CD4-positive, alpha-beta T cell (primary cell): Measurements from ENCODE around the gene ITPRIP. TPM values are rescaled to one million over a fixed set of nuclear protein-coding genes. Genes with fewer than 3 reads are reported as not detected.

Experiments
- ATAC-seq: fragments of 200-7000 bp; cut with Tn5 transposase; one replicate; pipeline ENCODE4 v1.10.0; 2022; ENCODE audit warnings: mild to moderate bottlenecking; ENCODE audit not compliant: poor library complexity
- CTCF ChIA-PET: fragments of 350-600 bp; sonication (Branson Sonifier 250); formaldehyde crosslinking; loops from one replicate; lab custom pipeline; 2021; ENCODE audit warnings: antibody characterized with exemption, inconsistent platforms; lab: Charles Lee
- POLR2A ChIA-PET: fragments of 350-600 bp; sonication (Branson Sonifier 250); formaldehyde crosslinking; loops from one replicate; lab custom pipeline; 2021; ENCODE audit warnings: antibody characterized with exemption, inconsistent platforms; lab: Charles Lee
- DNase-seq, 14 experiments: peaks; one replicate each; pipeline ENCODE4 v3.0.0-alpha.2; 2013 to 2020; ENCODE audit warnings: mixed read lengths in 2 of 14
- H3K27ac ChIP-seq, 2 donors: one replicate each; pipeline versions ENCODE4 v1.5.1 to v1.7.0; 2013; ENCODE audit warnings: low read length in 2 of 2, low read depth in 1 of 2, mild to moderate bottlenecking in 1 of 2
- H3K27me3 ChIP-seq, 2 experiments: 1 replicate in 1 of 2; 2 replicates in 1 of 2; pipeline versions ENCODE4 v1.6.1 to v1.7.0; 2013; ENCODE audit warnings: low read length in 2 of 2, control low read depth in 1 of 2, mild to moderate bottlenecking in 1 of 2, moderate library complexity in 1 of 2; ENCODE audit not compliant: insufficient read depth in 2 of 2, control insufficient read depth in 1 of 2
- H3K36me3 ChIP-seq: one replicate; pipeline ENCODE4 v1.6.1; 2013; ENCODE audit warnings: low read length, control low read depth; ENCODE audit not compliant: insufficient read depth
- H3K4me1 ChIP-seq: one replicate; pipeline ENCODE4 v1.6.1; 2013; ENCODE audit warnings: low read length, control low read depth; ENCODE audit not compliant: insufficient read depth
- H3K4me3 ChIP-seq: one replicate; pipeline ENCODE4 v1.5.1; 2013; ENCODE audit warnings: mild to moderate bottlenecking, low read length, moderate library complexity
- H3K9me3 ChIP-seq, 2 experiments: 1 replicate in 1 of 2; 2 replicates in 1 of 2; pipeline versions ENCODE4 v1.6.1 to v1.7.0; 2013; ENCODE audit warnings: low read length in 2 of 2, mild to moderate bottlenecking in 2 of 2, control low read depth in 1 of 2, moderate library complexity in 1 of 2; ENCODE audit not compliant: control insufficient read depth in 1 of 2, insufficient read depth in 1 of 2
- H3K27ac Mint-ChIP-seq: one replicate; pipeline ENCODE4 v1.8.0; 2020; ENCODE audit warnings: mixed read lengths
- H3K27me3 Mint-ChIP-seq: one replicate; pipeline ENCODE4 v1.8.0; 2021; ENCODE audit warnings: mixed read lengths
- H3K36me3 Mint-ChIP-seq: one replicate; pipeline ENCODE4 v1.8.0; 2021; ENCODE audit warnings: low read depth, mixed read lengths
- H3K4me1 Mint-ChIP-seq: one replicate; pipeline ENCODE4 v1.8.0; 2021; ENCODE audit warnings: low read depth, mixed read lengths
- H3K4me3 Mint-ChIP-seq: one replicate; pipeline ENCODE4 v1.8.0; 2020; ENCODE audit warnings: mild to moderate bottlenecking, mixed read lengths
- H3K9me3 Mint-ChIP-seq: one replicate; pipeline ENCODE4 v1.8.0; 2020; ENCODE audit warnings: mixed read lengths
- CTCF ChIP-seq: fragments of 200-600 bp; IDR thresholded peaks from one replicate; pipeline ENCODE4 v1.8.0; 2022; ENCODE audit warnings: antibody characterized with exemption, mild to moderate bottlenecking
- intact Hi-C, 2 experiments: fragments of 100-400 bp; cut with DNase I in 1 of 2; cut with micrococcal nuclease in 1 of 2; formaldehyde crosslinking; loops; one replicate each; pipeline versions ENCODE4 v1.15.1 to v1.9.0; 2023 to 2025; cut with DNase I, micrococcal nuclease
- total RNA-seq, 174 experiments: library from RNA in 2 of 174; stranded (reverse) in 2 of 174; gene quantifications; one replicate each; pipeline ENCODE4 v1.2.3 and lab custom pipeline; 2021 to 2026

ITPRIP gene
- total RNA-seq, 2 experiments from 2014 or later = 127 to 133 TPM

GRCh38 chr10:104318326-104318725 lies 19.9 kb downstream of the ITPRIP start:
- no peaks in the 10 kb centered on the region for H3K9me3 ChIP-seq
- Mint-ChIP-seq H3K4me1 (peaks cover 66% of the 10 kb centered on the region), H3K9me3 (no peaks in the 10 kb centered on the region), H3K27me3 (no peaks in the 10 kb centered on the region), H3K4me3 (no peak overlapping the region), H3K36me3 (peaks cover 44% of the 10 kb centered on the region), H3K27ac (peak overlapping the region; percentile 62)
- no peak for DNase-seq
- ChIA-PET POLR2A (interaction anchor here (1.2 kb wide), 1 partner anchor 18 kb away, joined by 3 read pairs; no protein-coding TSS in a partner anchor), CTCF (no interaction called here)
- intact Hi-C loops = no loop called here
- H3K27me3 ChIP-seq = no peaks in the 10 kb centered on the region
- H3K36me3 ChIP-seq = peaks cover 47% of the 10 kb centered on the region
- no peak overlapping the region for H3K27ac ChIP-seq
- peaks cover 54% of the 10 kb centered on the region for H3K4me1 ChIP-seq
- no peak for ATAC-seq
- no peak overlapping the region for H3K4me3 ChIP-seq
- no peak for TF ChIP-seq CTCF

DNA sequence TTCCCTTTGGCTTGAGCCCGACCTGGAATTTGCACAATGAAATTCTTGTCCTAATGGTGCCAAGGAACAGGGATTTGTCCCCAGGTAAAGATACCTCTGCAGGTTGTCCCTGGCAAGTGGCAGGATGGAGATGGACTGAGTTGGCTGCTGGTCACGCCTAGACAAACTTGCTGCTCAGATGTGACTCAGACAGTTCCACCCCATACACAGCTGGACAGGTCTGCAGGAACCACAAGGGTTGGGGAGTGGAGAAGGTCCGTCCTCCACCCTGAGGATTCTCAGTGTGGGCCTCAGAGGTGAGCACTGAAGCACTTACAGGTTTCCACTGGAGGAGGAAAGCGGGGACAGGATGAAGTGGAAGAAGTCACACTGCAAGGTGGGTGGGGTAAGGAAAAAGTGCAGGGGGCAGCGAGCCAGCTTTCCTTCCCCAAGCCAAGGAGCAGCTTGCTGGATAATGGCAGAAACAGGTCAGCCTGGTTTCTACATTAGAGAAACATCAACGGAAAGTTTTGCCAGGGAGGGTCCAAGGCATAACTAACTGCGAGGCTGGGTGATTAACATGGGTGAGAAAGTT lies 20.5 kb downstream of the ITPRIP start:
- H3K4me3 ChIP-seq = no peak overlapping the region
- Mint-ChIP-seq H3K4me1 (peaks cover 61% of the 10 kb centered on the region), H3K4me3 (peak overlapping the region; percentile 6), H3K36me3 (peaks cover 49% of the 10 kb centered on the region), H3K27ac (peak overlapping the region; percentile 62), H3K27me3 (no peaks in the 10 kb centered on the region), H3K9me3 (no peaks in the 10 kb centered on the region)
- H3K4me1 ChIP-seq = peaks cover 49% of the 10 kb centered on the region
- H3K36me3 ChIP-seq = peaks cover 53% of the 10 kb centered on the region
- H3K27me3 ChIP-seq = no peaks in the 10 kb centered on the region
- DNase-seq = no peak
- no peak overlapping the region for H3K27ac ChIP-seq
- ChIA-PET POLR2A (interaction anchor here (1.2 kb wide), 1 partner anchor 18 kb away, joined by 3 read pairs; no protein-coding TSS in a partner anchor), CTCF (interaction anchor here (0.9 kb wide), 1 partner anchor 12 kb away, joined by 3 read pairs; no protein-coding TSS in a partner anchor)
- H3K9me3 ChIP-seq = no peaks in the 10 kb centered on the region
- no peak for TF ChIP-seq CTCF
- intact Hi-C loops = no loop called here
- no peak for ATAC-seq

DNA sequence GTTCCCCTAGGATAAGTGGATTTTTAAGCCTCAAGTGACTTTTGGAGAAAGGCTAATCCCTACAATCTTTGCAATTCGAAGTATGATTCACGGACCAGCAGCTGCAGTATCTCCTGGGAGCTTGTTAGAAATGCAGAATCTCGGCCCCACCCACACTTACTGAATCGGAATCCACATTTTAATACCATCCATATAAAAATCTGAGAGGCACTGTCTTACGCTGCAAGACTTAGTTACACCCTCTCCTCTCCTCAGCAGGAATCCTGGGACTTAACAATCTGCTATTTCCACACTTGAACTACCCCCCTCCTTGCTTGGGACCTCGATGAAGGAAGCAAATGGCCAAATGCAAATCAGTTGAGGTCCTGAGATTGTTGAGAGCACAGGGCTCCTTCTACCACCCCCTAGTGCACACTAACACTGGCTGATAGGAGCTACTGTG lies 21.0 kb downstream of the ITPRIP start:
- CTCF ChIA-PET = interaction anchor here (0.9 kb wide), 1 partner anchor 12 kb away, joined by 3 read pairs; no protein-coding TSS in a partner anchor
- Mint-ChIP-seq H3K4me3 (no peak overlapping the region), H3K36me3 (peaks cover 55% of the 10 kb centered on the region), H3K27me3 (no peaks in the 10 kb centered on the region), H3K9me3 (no peaks in the 10 kb centered on the region), H3K4me1 (peaks cover 60% of the 10 kb centered on the region), H3K27ac (peak overlapping the region; percentile 73)
- Histone ChIP-seq H3K4me1 (peaks cover 44% of the 10 kb centered on the region), H3K27ac (no peak overlapping the region), H3K4me3 (no peak overlapping the region), H3K36me3 (peaks cover 58% of the 10 kb centered on the region), H3K27me3 (no peaks in the 10 kb centered on the region), H3K9me3 (no peaks in the 10 kb centered on the region)
- POLR2A ChIA-PET = no interaction called here
- DNase-seq = no peak
- TF ChIP-seq CTCF = no peak
- ATAC-seq = no peak
- intact Hi-C loops = no loop called here
